H9 (cell line): ENCODE measurements around the gene DIAPH2. TPM values are rescaled to one million over a fixed set of nuclear protein-coding genes. Genes with fewer than 3 reads are reported as not detected.

Experiments used
- DNase-seq: peaks from one replicate; pipeline ENCODE4 v3.0.0-alpha.2; 2017
- H2AFZ ChIP-seq: one replicate; pipeline ENCODE4 v1.6.1; 2013; ENCODE audit warnings: mild to moderate bottlenecking, low read length, control low read depth, moderate library complexity
- H2AK5ac ChIP-seq: 2 replicates; pipeline ENCODE4 v1.6.1; 2013; ENCODE audit warnings: low read length, control low read depth, mixed read lengths; ENCODE audit not compliant: insufficient read length
- H2BK120ac ChIP-seq: one replicate; pipeline ENCODE4 v1.6.1; 2013; ENCODE audit warnings: low read depth, mild to moderate bottlenecking, low read length, control low read depth, inconsistent platforms; ENCODE audit not compliant: poor library complexity, severe bottlenecking
- H2BK12ac ChIP-seq: 2 replicates; pipeline ENCODE4 v1.6.1; 2013; ENCODE audit warnings: low read length, control low read depth, mixed read lengths, low read depth; ENCODE audit not compliant: insufficient read length
- H2BK15ac ChIP-seq: 2 replicates; pipeline ENCODE4 v1.6.1; 2013; ENCODE audit warnings: low read depth, low read length, control low read depth
- H2BK20ac ChIP-seq: one replicate; pipeline ENCODE4 v1.6.1; 2013; ENCODE audit warnings: low read depth, mild to moderate bottlenecking, low read length, control low read depth, inconsistent platforms; ENCODE audit not compliant: poor library complexity, severe bottlenecking
- H2BK5ac ChIP-seq: 2 replicates; pipeline ENCODE4 v1.6.1; 2013; ENCODE audit warnings: low read length, control low read depth, mixed read lengths; ENCODE audit not compliant: insufficient read length
- H3K14ac ChIP-seq: 2 replicates; pipeline ENCODE4 v1.6.1; 2013; ENCODE audit warnings: low read length, control low read depth; ENCODE audit not compliant: insufficient read depth
- H3K18ac ChIP-seq: 2 replicates; pipeline ENCODE4 v1.6.1; 2013; ENCODE audit warnings: low read depth, mild to moderate bottlenecking, mixed read lengths, low read length, control low read depth; ENCODE audit not compliant: insufficient read length
- H3K23ac ChIP-seq: 2 replicates; pipeline ENCODE4 v1.6.1; 2013; ENCODE audit warnings: low read length, control low read depth, mixed read lengths, low read depth; ENCODE audit not compliant: insufficient read length
- H3K23me2 ChIP-seq: 2 replicates; pipeline ENCODE4 v1.6.1; 2013; ENCODE audit warnings: low read depth, mild to moderate bottlenecking, mixed read lengths, low read length, control low read depth; ENCODE audit not compliant: insufficient read length, poor library complexity, severe bottlenecking
- H3K27ac ChIP-seq: 2 replicates; pipeline ENCODE4 v1.5.1; 2013; ENCODE audit warnings: low read length, control low read depth, mixed read lengths, low read depth; ENCODE audit not compliant: insufficient read length
- H3K27me3 ChIP-seq: 2 replicates; pipeline ENCODE4 v1.6.1; 2013; ENCODE audit warnings: low read length, control low read depth, inconsistent platforms; ENCODE audit not compliant: insufficient read depth
- H3K4ac ChIP-seq: 2 replicates; pipeline ENCODE4 v1.6.1; 2013; ENCODE audit warnings: low read depth, mild to moderate bottlenecking, control low read depth, inconsistent platforms, low read length, moderate library complexity
- H3K4me1 ChIP-seq: 2 replicates; pipeline ENCODE4 v1.6.1; 2013; ENCODE audit warnings: low read length, control low read depth, inconsistent platforms; ENCODE audit not compliant: insufficient read depth
- H3K4me2 ChIP-seq: 2 replicates; pipeline ENCODE4 v1.6.1; 2013; ENCODE audit warnings: low read length, control low read depth, mixed read lengths; ENCODE audit not compliant: insufficient read length, insufficient read depth
- H3K56ac ChIP-seq: 2 replicates; pipeline ENCODE4 v1.6.1; 2013; ENCODE audit warnings: low read depth, mild to moderate bottlenecking, mixed read lengths, low read length, control low read depth; ENCODE audit not compliant: insufficient read length
- H3K79me1 ChIP-seq: 2 replicates; pipeline ENCODE4 v1.6.1; 2013; ENCODE audit warnings: low read depth, mild to moderate bottlenecking, moderate library complexity, low read length, control low read depth, inconsistent platforms; ENCODE audit not compliant: insufficient read depth, poor library complexity, severe bottlenecking
- H3K79me2 ChIP-seq: 2 replicates; pipeline ENCODE4 v1.6.1; 2013; ENCODE audit warnings: low read length, control low read depth, inconsistent platforms; ENCODE audit not compliant: insufficient read depth
- H3K9ac ChIP-seq: 2 replicates; pipeline ENCODE4 v1.6.1; 2013; ENCODE audit warnings: low read length, control low read depth, mixed read lengths; ENCODE audit not compliant: insufficient read length; ENCODE audit errors: extremely low read depth
- H3K9me3 ChIP-seq: one replicate; pipeline ENCODE4 v1.6.1; 2013; ENCODE audit warnings: low read depth, low read length, inconsistent platforms; ENCODE audit not compliant: control insufficient read depth
- H3T11ph ChIP-seq: one replicate; pipeline ENCODE4 v1.6.1; 2013; ENCODE audit warnings: mild to moderate bottlenecking, low read length, control low read depth, inconsistent platforms
- H4K20me1 ChIP-seq: one replicate; pipeline ENCODE4 v1.6.1; 2013; ENCODE audit not compliant: control insufficient read depth, insufficient read length, insufficient read depth
- H4K5ac ChIP-seq: 2 replicates; pipeline ENCODE4 v1.6.1; 2013; ENCODE audit warnings: low read depth, mild to moderate bottlenecking, mixed read lengths, low read length, control low read depth; ENCODE audit not compliant: insufficient read length
- H4K8ac ChIP-seq: replicated peaks from 2 replicates; pipeline ENCODE4 v1.6.1; 2013; ENCODE audit warnings: low read length, control low read depth, mixed read lengths, low read depth; ENCODE audit not compliant: insufficient read length
- H4K91ac ChIP-seq: 2 replicates; pipeline ENCODE4 v1.6.1; 2013; ENCODE audit warnings: low read depth, mild to moderate bottlenecking, moderate library complexity, mixed read lengths, low read length, control low read depth; ENCODE audit not compliant: insufficient read length
- H3K27ac Mint-ChIP-seq, 3 experiments: 2 replicates in 2 of 3; 3 replicates in 1 of 3; pipeline ENCODE4 v1.8.0; 2020 to 2021; ENCODE audit warnings: mixed read lengths in 3 of 3, mild to moderate bottlenecking in 1 of 3, moderate library complexity in 1 of 3
- H3K27me3 Mint-ChIP-seq: 2 replicates; pipeline ENCODE4 v1.8.0; 2021; ENCODE audit warnings: low read depth, mild to moderate bottlenecking, moderate library complexity, mixed read lengths
- H3K36me3 Mint-ChIP-seq, 3 experiments: 2 replicates in 2 of 3; 3 replicates in 1 of 3; pipeline ENCODE4 v1.8.0; 2020 to 2021; ENCODE audit warnings: low read depth in 3 of 3, mixed read lengths in 3 of 3; ENCODE audit not compliant: insufficient read depth in 1 of 3
- H3K4me1 Mint-ChIP-seq, 2 experiments: 2 replicates each; pipeline ENCODE4 v1.8.0; 2020; ENCODE audit warnings: mixed read lengths in 2 of 2
- H3K4me3 Mint-ChIP-seq, 2 experiments: 2 replicates in 1 of 2; 3 replicates in 1 of 2; pipeline ENCODE4 v1.8.0; 2020 to 2021; ENCODE audit warnings: mild to moderate bottlenecking in 2 of 2, mixed read lengths in 2 of 2, moderate library complexity in 1 of 2
- H3K9me3 Mint-ChIP-seq, 2 experiments: 2 replicates in 1 of 2; 3 replicates in 1 of 2; pipeline ENCODE4 v1.8.0; 2020; ENCODE audit warnings: mild to moderate bottlenecking in 2 of 2, mixed read lengths in 2 of 2, moderate library complexity in 1 of 2
- WGBS: extraction: QIAGEN DNeasy Blood & Tissue Kit; methylation state at CpG from one replicate; pipeline ENCODE4 v1.1.7; 2013; ENCODE audit warnings: missing lambda C conversion rate, low lambda C conversion rate, mixed read lengths; ENCODE audit not compliant: insufficient read length; ENCODE audit errors: extremely low coverage; 5-methylcytosine and 5-hydroxymethylcytosine counted together
- total RNA-seq: library from RNA; stranded (reverse); gene quantifications from 2 replicates; pipeline ENCODE4 v1.2.1, GENCODE V29; 2021
- TF ChIP-seq, protein P1 (sequence below): fragments of 200-600 bp; sonication (generic); conservative IDR thresholded peaks from 3 replicates; pipeline ENCODE4 v1.8.0; 2021; ENCODE audit warnings: antibody characterized with exemption, mild to moderate bottlenecking

DIAPH2 gene
- total RNA-seq, 1 experiment from 2014 or later: 45.4 TPM

DNA sequence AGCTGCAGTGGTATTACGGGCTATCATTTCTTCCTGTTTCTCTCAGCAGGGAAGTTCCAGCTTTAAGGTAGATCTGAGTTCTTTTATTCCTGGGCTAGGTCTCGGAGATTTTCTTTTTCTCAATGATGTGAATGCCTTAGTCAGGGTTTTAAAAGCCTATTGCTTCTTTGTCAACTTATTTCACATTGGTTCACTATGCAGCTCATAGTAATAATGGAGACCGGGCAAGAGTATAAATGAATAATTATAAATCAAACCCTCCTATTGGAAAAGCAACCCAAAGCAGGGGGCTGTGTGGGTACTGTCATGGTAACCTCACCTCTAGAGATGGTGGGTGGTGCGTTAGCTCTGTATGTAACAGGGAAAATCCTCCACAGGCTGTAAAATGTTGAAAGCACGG, 762.7 kb downstream of the DIAPH2 start:
- no peak for DNase-seq
- no peaks in the 10 kb centered on the region for H3K23me2 ChIP-seq
- no peak overlapping the region for H3K23ac ChIP-seq
- H3K36me3 Mint-ChIP-seq: peaks cover 0 to 18% (median 9%) of the 10 kb centered on the region in 3 experiments; a peak in 4 of 7 replicates
- no peak overlapping the region for H4K91ac ChIP-seq
- H2AK5ac ChIP-seq: no peak overlapping the region
- no peaks in the 10 kb centered on the region for H3K79me2 ChIP-seq
- no peaks in the 10 kb centered on the region for H4K20me1 ChIP-seq
- no peak overlapping the region for H4K5ac ChIP-seq
- H3K4me1 Mint-ChIP-seq: peaks cover 55 to 62% of the 10 kb centered on the region in 2 experiments
- H2BK12ac ChIP-seq: no peak overlapping the region
- TF ChIP-seq, protein P1, sequence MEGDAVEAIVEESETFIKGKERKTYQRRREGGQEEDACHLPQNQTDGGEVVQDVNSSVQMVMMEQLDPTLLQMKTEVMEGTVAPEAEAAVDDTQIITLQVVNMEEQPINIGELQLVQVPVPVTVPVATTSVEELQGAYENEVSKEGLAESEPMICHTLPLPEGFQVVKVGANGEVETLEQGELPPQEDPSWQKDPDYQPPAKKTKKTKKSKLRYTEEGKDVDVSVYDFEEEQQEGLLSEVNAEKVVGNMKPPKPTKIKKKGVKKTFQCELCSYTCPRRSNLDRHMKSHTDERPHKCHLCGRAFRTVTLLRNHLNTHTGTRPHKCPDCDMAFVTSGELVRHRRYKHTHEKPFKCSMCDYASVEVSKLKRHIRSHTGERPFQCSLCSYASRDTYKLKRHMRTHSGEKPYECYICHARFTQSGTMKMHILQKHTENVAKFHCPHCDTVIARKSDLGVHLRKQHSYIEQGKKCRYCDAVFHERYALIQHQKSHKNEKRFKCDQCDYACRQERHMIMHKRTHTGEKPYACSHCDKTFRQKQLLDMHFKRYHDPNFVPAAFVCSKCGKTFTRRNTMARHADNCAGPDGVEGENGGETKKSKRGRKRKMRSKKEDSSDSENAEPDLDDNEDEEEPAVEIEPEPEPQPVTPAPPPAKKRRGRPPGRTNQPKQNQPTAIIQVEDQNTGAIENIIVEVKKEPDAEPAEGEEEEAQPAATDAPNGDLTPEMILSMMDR: no peak
- H3K4me2 ChIP-seq: no peak overlapping the region
- H3K27ac Mint-ChIP-seq: peak overlapping the region in 2 of 3 experiments; percentile 85 to 90; a peak in 4 of 7 replicates
- H3K4ac ChIP-seq: no peak overlapping the region
- H3K14ac ChIP-seq: no peak overlapping the region
- no peaks in the 10 kb centered on the region for H3K27me3 ChIP-seq
- no peak overlapping the region for H4K8ac ChIP-seq
- no peaks in the 10 kb centered on the region for H3K79me1 ChIP-seq
- H3K9ac ChIP-seq: no peak overlapping the region
- no peaks in the 10 kb centered on the region for H3K27me3 Mint-ChIP-seq
- no peaks in the 10 kb centered on the region for H3K9me3 ChIP-seq
- no peak overlapping the region for H3K18ac ChIP-seq
- no peaks in the 10 kb centered on the region for H3K9me3 Mint-ChIP-seq
- H2AFZ ChIP-seq: no peak overlapping the region
- H2BK20ac ChIP-seq: no peak overlapping the region
- no peak overlapping the region for H3K56ac ChIP-seq
- H3K4me3 Mint-ChIP-seq: no peak overlapping the region
- no peak overlapping the region for H2BK120ac ChIP-seq
- no peak overlapping the region for H3T11ph ChIP-seq
- no CpG with 5 or more reads among the region's 5 CpGs for WGBS
- H2BK15ac ChIP-seq: no peak overlapping the region
- H2BK5ac ChIP-seq: no peak overlapping the region
- peaks cover 2% of the 10 kb centered on the region; the same call in 1 of the 2 replicates for H3K4me1 ChIP-seq
- H3K27ac ChIP-seq: no peak overlapping the region
